T-helper 1 cell (primary cell): ENCODE data around the gene IFNG.

Experiments
- DNase-seq, 5 donors: peaks; one replicate each; pipeline ENCODE4 v3.0.0-alpha.2; 2012 to 2020

IFNG gene

GRCh38 chr12:68166317-68166831 is 6.8 kb upstream of the IFNG start:
- no peak for DNase-seq

- peak in 1 of 5 donors; percentile 58 for DNase-seq
Measured at GRCh38 chr12:68163560-68164081, 4.1 kb upstream of the IFNG start.

- DNase-seq, result no peak
Measured at GRCh38 chr12:68162374-68162773, 2.8 kb upstream of the IFNG start.

GRCh38 chr12:68158432-68158831 is 1.1 kb downstream of the IFNG start:
- DNase-seq, result peak in 1 of 5 donors; percentile 79

GRCh38 chr12:68157380-68157779 is 2.2 kb downstream of the IFNG start:
- DNase-seq, result peak in 1 of 5 donors; percentile 56

- no peak for DNase-seq
Measured at GRCh38 chr12:68156636-68157035, 2.9 kb downstream of the IFNG start.

- DNase-seq, result no peak
Measured at GRCh38 chr12:68154779-68155178, 4.8 kb downstream of the IFNG start.

- no peak for DNase-seq
Measured at GRCh38 chr12:68148261-68148951, 11.1 kb downstream of the IFNG start.

GRCh38 chr12:68140556-68140955 is 19.0 kb downstream of the IFNG start:
- DNase-seq, result no peak

GRCh38 chr12:68139941-68140340 is 19.6 kb downstream of the IFNG start:
- no peak for DNase-seq

GRCh38 chr12:68139001-68139400 is 20.5 kb downstream of the IFNG start:
- no peak for DNase-seq

- peak in 1 of 5 donors; percentile 15 for DNase-seq
Measured at GRCh38 chr12:68138480-68138879, 21.1 kb downstream of the IFNG start.

GRCh38 chr12:68137335-68137830 is 22.2 kb downstream of the IFNG start:
- DNase-seq, result peak in 1 of 5 donors; percentile 64

- DNase-seq, result no peak
Measured at GRCh38 chr12:68135520-68135919, 24.0 kb downstream of the IFNG start.

- no peak for DNase-seq
Measured at GRCh38 chr12:68131867-68132414, 27.6 kb downstream of the IFNG start.

- no peak for DNase-seq
Measured at GRCh38 chr12:68129979-68130378, 29.6 kb downstream of the IFNG start.

- DNase-seq, result no peak
Measured at GRCh38 chr12:68122236-68122920, 37.2 kb downstream of the IFNG start.

- DNase-seq, result peak in 1 of 5 donors; percentile 53
Measured at GRCh38 chr12:68121143-68121542, 38.4 kb downstream of the IFNG start.

- DNase-seq, result peak in 3 of 5 donors; percentile 6 to 96 (median 11)
Measured at GRCh38 chr12:68119724-68120211, 39.8 kb downstream of the IFNG start.

GRCh38 chr12:68119250-68119649 is 40.3 kb downstream of the IFNG start:
- peak in 1 of 5 donors; percentile 84 for DNase-seq

GRCh38 chr12:68118096-68118755 is 41.3 kb downstream of the IFNG start:
- peak in 1 of 5 donors; percentile 40 for DNase-seq

GRCh38 chr12:68117661-68118060 is 41.9 kb downstream of the IFNG start:
- DNase-seq, result peak in 1 of 5 donors; percentile 54

GRCh38 chr12:68115281-68115680 is 44.3 kb downstream of the IFNG start:
- no peak for DNase-seq
